ENCODE results near the gene WIPF1.

WIPF1 gene

GRCh38 chr2:174535083-174535482 is 62.5 kb downstream of the WIPF1 start:
- no peak for DNase-seq

- DNase-seq = no peak
These were observed 67.7 kb downstream of the WIPF1 start for GRCh38 chr2:174529916-174530315.

DNA sequence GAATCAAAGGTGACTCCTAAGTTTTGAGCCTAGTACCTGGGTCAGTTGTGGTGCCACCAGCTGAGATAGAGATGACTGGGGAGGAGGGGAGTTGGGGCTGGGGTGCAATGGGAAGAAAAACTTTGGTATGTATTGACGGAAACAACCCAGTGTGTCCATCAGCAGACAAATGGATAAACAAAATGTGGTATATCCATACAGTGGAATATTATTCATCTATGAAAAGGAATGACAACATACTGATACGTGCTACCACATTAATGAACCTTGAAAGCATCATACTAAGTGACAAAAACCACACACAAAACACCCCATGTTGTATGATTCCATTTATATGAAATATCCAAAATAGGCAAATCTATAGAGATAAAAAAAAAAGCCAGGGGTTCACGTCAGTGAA is 69.6 kb downstream of the WIPF1 start:
- no peak for DNase-seq

DNA sequence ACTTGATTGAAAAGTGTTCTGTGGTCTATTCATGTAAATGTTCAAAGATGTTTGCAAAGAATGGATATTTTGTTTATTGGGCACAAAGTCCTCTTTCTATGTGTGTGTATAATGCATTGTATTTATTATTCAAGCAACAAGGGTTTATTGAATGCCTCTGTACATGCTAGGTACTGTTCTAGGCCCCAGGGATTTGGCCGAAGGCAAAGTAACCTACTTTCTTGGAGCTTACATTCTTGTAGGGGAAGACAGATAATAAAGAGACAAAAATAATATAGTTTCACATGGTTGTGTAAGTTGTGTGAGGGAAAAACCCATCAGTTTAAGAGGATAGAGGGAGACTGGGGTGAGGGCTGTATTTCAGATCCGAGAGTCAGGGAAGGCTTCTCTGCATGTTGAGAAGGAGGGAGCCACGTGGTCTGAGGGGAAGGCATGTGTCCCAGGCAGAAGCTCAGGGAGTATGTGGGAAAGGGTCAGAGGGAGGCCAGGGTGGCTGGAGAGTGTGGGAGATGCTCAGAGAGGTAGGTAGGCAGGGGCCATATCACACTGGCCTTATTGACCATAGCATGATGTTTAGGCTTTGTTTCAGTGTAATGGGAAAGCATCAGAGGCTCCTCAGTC is 70.4 kb downstream of the WIPF1 start:
- no peak for DNase-seq

DNA sequence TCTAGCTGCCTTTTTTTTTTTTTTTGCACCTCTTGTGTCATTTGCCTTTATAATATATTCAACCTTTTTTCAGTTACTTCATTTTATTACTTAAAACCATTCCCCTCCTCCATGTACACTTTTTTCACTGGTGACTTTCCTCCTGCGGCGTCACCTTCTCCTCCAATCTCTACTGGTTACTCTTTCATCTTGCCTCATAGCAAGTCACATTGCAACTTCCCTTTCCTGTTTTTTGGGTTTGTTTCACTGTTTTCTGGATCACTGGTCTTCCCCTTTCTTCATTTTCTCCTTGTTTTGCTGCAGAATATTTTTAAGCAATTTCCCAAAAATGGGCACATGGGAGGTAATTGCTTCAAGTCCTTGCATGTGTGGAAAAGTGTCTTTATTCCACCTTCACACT is 73.1 kb downstream of the WIPF1 start:
- DNase-seq = no peak

GRCh38 chr2:174522553-174522952 is 75.1 kb downstream of the WIPF1 start:
- DNase-seq = no peak

DNA sequence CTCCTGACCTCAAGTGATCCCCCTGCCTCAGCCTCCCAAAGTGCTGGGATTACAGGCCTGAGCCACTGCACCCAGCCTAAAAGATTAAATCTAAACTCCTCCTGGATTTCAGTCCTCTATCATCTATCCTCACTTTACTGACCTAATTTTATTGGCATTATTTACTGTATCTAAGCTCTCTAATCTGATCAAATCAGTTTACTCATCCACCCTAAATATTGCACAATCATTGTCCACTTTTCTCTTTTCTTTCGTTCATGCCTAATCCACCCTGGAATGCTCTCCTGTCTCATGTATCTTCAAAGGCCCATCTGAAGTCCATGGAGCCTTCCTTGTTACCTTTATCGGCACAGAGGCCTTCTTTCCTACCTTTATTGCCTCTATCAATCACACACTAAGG is 79.2 kb downstream of the WIPF1 start:
- DNase-seq = no peak

- DNase-seq = no peak
These were observed 80.9 kb downstream of the WIPF1 start for GRCh38 chr2:174516501-174517378.

GRCh38 chr2:174512345-174512744 is 85.3 kb downstream of the WIPF1 start:
- no peak for DNase-seq

- no peak for DNase-seq
These were observed 85.9 kb downstream of the WIPF1 start for GRCh38 chr2:174511580-174512260.

- DNase-seq = no peak
These were observed 86.9 kb downstream of the WIPF1 start for GRCh38 chr2:174510583-174511189.

All from NCI-H748 treated with DMSO at 0.1 percent for 48 hours (cell line).